ENCODE results near the gene KANK4. TPM values are rescaled to one million over a fixed set of nuclear protein-coding genes. Genes with fewer than 3 reads are reported as not detected.

Gene KANK4
- total RNA-seq, 1 donor from 2014 or later: 1.0 TPM

GRCh38 chr1:62208087-62208486, 111.1 kb downstream of the KANK4 start:
- no peak overlapping the region for H3K4me3 Mint-ChIP-seq (ENCODE audit: low read depth)
- H3K36me3 Mint-ChIP-seq (ENCODE audit: insufficient read depth): peaks cover 27% of the 10 kb centered on the region
- no peak for DNase-seq (ENCODE audit: low spot score, unreplicated experiment)
- TF ChIP-seq, protein P1, sequence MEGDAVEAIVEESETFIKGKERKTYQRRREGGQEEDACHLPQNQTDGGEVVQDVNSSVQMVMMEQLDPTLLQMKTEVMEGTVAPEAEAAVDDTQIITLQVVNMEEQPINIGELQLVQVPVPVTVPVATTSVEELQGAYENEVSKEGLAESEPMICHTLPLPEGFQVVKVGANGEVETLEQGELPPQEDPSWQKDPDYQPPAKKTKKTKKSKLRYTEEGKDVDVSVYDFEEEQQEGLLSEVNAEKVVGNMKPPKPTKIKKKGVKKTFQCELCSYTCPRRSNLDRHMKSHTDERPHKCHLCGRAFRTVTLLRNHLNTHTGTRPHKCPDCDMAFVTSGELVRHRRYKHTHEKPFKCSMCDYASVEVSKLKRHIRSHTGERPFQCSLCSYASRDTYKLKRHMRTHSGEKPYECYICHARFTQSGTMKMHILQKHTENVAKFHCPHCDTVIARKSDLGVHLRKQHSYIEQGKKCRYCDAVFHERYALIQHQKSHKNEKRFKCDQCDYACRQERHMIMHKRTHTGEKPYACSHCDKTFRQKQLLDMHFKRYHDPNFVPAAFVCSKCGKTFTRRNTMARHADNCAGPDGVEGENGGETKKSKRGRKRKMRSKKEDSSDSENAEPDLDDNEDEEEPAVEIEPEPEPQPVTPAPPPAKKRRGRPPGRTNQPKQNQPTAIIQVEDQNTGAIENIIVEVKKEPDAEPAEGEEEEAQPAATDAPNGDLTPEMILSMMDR (IDR thresholded peaks at IDR 0.05; ENCODE audit: unreplicated experiment): no peak
- no peak overlapping the region for H3K27ac Mint-ChIP-seq
- H3K9me3 Mint-ChIP-seq (ENCODE audit: low read depth): peaks cover 35% of the 10 kb centered on the region
- no peaks in the 10 kb centered on the region for H3K27me3 Mint-ChIP-seq
- H3K4me1 Mint-ChIP-seq (ENCODE audit: low read depth): no peaks in the 10 kb centered on the region

- Mint-ChIP-seq H3K4me3 (ENCODE audit: low read depth) (no peak overlapping the region), H3K27ac (no peak overlapping the region), H3K36me3 (ENCODE audit: insufficient read depth) (peaks cover 27% of the 10 kb centered on the region), H3K4me1 (ENCODE audit: low read depth) (peaks cover 1% of the 10 kb centered on the region), H3K27me3 (no peaks in the 10 kb centered on the region), H3K9me3 (ENCODE audit: low read depth) (peaks cover 35% of the 10 kb centered on the region)
- no peak for DNase-seq (ENCODE audit: low spot score, unreplicated experiment)
- TF ChIP-seq, protein P1 (IDR thresholded peaks at IDR 0.05; ENCODE audit: unreplicated experiment): no peak
Observed at GRCh38 chr1:62207187-62207586, 112.0 kb downstream of the KANK4 start.

- no peak overlapping the region for H3K4me3 Mint-ChIP-seq (ENCODE audit: low read depth)
- no peak for DNase-seq (ENCODE audit: low spot score, unreplicated experiment)
- TF ChIP-seq, protein P1 (IDR thresholded peaks at IDR 0.05; ENCODE audit: unreplicated experiment): no peak
- H3K27me3 Mint-ChIP-seq: peaks cover 20% of the 10 kb centered on the region
- H3K4me1 Mint-ChIP-seq (ENCODE audit: low read depth): peaks cover 23% of the 10 kb centered on the region
- H3K27ac Mint-ChIP-seq: peak overlapping the region; percentile 56
- peaks cover 3% of the 10 kb centered on the region for H3K9me3 Mint-ChIP-seq (ENCODE audit: low read depth)
- peaks cover 3% of the 10 kb centered on the region for H3K36me3 Mint-ChIP-seq (ENCODE audit: insufficient read depth)
Observed at GRCh38 chr1:62198781-62199125, 120.5 kb downstream of the KANK4 start.

DNA sequence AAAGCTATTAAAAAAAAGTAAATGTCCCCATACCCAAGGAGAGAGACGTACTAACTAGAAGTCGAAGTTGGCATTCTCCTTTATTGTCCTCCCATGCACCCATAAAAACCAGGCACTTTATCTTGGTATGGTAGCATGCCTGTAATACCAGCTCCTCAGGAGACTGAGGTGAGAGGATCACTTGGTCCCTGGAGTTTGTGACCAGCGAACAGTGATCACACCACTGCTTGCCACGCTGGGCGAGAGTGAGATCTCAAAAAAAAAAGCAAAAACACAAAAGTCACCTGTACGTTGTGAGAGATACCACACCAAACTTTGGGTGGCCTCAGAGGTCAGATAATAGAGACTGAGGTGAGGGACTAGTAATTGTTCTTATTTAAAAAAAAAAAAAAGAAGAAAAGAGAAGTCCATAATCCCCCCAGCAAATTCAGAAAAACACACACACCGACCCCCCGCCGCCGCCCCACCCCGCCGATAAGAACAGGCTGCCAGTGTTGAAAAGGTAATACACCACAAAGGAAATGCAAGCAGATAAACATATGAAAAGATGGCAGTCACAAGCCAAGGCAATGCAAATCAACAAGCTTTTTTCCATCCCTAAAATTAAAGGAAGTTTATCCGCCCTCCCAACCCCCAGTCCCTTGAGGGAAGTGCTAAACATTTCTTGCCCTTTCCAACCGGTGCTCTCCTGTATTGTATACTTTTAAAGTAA, 121.0 kb downstream of the KANK4 start:
- H3K4me3 Mint-ChIP-seq (ENCODE audit: low read depth): peak overlapping the region; percentile 30
- peaks cover 3% of the 10 kb centered on the region for H3K36me3 Mint-ChIP-seq (ENCODE audit: insufficient read depth)
- peaks cover 3% of the 10 kb centered on the region for H3K9me3 Mint-ChIP-seq (ENCODE audit: low read depth)
- peaks cover 23% of the 10 kb centered on the region for H3K4me1 Mint-ChIP-seq (ENCODE audit: low read depth)
- H3K27me3 Mint-ChIP-seq: peaks cover 22% of the 10 kb centered on the region
- peak overlapping the region; percentile 67 for H3K27ac Mint-ChIP-seq
- TF ChIP-seq, protein P1 (IDR thresholded peaks at IDR 0.05; ENCODE audit: unreplicated experiment): no peak
- no peak for DNase-seq (ENCODE audit: low spot score, unreplicated experiment)

- DNase-seq (ENCODE audit: low spot score, unreplicated experiment): no peak
- peaks cover 24% of the 10 kb centered on the region for H3K4me1 Mint-ChIP-seq (ENCODE audit: low read depth)
- TF ChIP-seq, protein P1 (IDR thresholded peaks at IDR 0.05; ENCODE audit: unreplicated experiment): no peak
- H3K27ac Mint-ChIP-seq: no peak overlapping the region
- peaks cover 22% of the 10 kb centered on the region for H3K27me3 Mint-ChIP-seq
- peaks cover 3% of the 10 kb centered on the region for H3K36me3 Mint-ChIP-seq (ENCODE audit: insufficient read depth)
- peaks cover 3% of the 10 kb centered on the region for H3K9me3 Mint-ChIP-seq (ENCODE audit: low read depth)
- peak overlapping the region; percentile 49 for H3K4me3 Mint-ChIP-seq (ENCODE audit: low read depth)
Observed at GRCh38 chr1:62196086-62196690, 123.0 kb downstream of the KANK4 start.

All from progenitor cell of endocrine pancreas (in vitro differentiated cells).